Activated CD8-positive, alpha-beta memory T cell treated with anti-CD3 and anti-CD28 coated beads for 36 hours (primary cell): ENCODE data around the gene RAB4B. TPM values are rescaled to one million over a fixed set of nuclear protein-coding genes. Genes with fewer than 3 reads are reported as not detected.
"Not testable (repeated sequence)": the region's sequence is repeated elsewhere in the genome, so short reads cannot be mapped to it uniquely, and the experiment has no call there.

Source experiments
- CTCF ChIA-PET: fragments of 350-600 bp; sonication (Branson Sonifier 250); formaldehyde crosslinking; loops from one replicate; lab custom pipeline; 2021; ENCODE audit warnings: antibody characterized with exemption; lab: Charles Lee
- POLR2A ChIA-PET: fragments of 350-600 bp; sonication (Branson Sonifier 250); formaldehyde crosslinking; loops from one replicate; lab custom pipeline; 2021; ENCODE audit warnings: antibody characterized with exemption; lab: Charles Lee
- total RNA-seq, 2 experiments: library from RNA; stranded (reverse); gene quantifications; one replicate each; pipeline ENCODE4 v1.2.3, GENCODE V29; 2021

Gene RAB4B
- total RNA-seq, 2 experiments from 2014 or later, result 23.4 to 24.5 TPM

- CTCF ChIA-PET, POLR2A ChIA-PET: not testable (repeated sequence)
Measured at GRCh38 chr19:40843653-40844052, 65.6 kb downstream of the RAB4B start.

Other genes with a start within 250 kb of the RAB4B start
- 10 to 100 TPM; 86.7 to 93.5 TPM for gene SHKBP1, start 201.4 kb upstream of the RAB4B start, total RNA-seq
- gene LTBP4, start 176.9 kb upstream of the RAB4B start, total RNA-seq, result 100 to 1,000 TPM; 141 to 144 TPM
- gene NUMBL, start 87.6 kb upstream of the RAB4B start, total RNA-seq, result 10 to 100 TPM; 15.2 TPM
- 10 to 100 TPM; 22.1 to 22.5 TPM for gene COQ8B, start 61.4 kb upstream of the RAB4B start, total RNA-seq
- gene ITPKC, start 61.1 kb upstream of the RAB4B start, total RNA-seq, result 1 to 10 TPM; 5.2 to 5.7 TPM
- 1 to 10 TPM; 9.2 to 9.8 TPM for gene ACTMAP, start 27.8 kb upstream of the RAB4B start, total RNA-seq
- 100 to 1,000 TPM; 215 to 237 TPM for gene SNRPA, start 27.0 kb upstream of the RAB4B start, total RNA-seq
- gene MIA, start 2.7 kb upstream of the RAB4B start, total RNA-seq, result not detected
- 10 to 100 TPM; 89.7 to 90.9 TPM for gene EGLN2, start 20.9 kb downstream of the RAB4B start, total RNA-seq
- not detected for gene CYP2A6, start 72.2 kb downstream of the RAB4B start, total RNA-seq
- gene CYP2A7, start 104.0 kb downstream of the RAB4B start, total RNA-seq, result not detected
- gene CYP2B6, start 213.0 kb downstream of the RAB4B start, total RNA-seq, result not detected